HG03575 (cell line): ENCODE results near the gene TBX10.

Experiments
- ATAC-seq: cut with Tn5 transposase; IDR thresholded peaks from one replicate; pipeline ENCODE4 v1.9.1; 2021; ENCODE audit not compliant: unreplicated experiment, insufficient number of reproducible peaks, low FRiP score; ENCODE audit errors: extremely low read depth

Gene TBX10

DNA sequence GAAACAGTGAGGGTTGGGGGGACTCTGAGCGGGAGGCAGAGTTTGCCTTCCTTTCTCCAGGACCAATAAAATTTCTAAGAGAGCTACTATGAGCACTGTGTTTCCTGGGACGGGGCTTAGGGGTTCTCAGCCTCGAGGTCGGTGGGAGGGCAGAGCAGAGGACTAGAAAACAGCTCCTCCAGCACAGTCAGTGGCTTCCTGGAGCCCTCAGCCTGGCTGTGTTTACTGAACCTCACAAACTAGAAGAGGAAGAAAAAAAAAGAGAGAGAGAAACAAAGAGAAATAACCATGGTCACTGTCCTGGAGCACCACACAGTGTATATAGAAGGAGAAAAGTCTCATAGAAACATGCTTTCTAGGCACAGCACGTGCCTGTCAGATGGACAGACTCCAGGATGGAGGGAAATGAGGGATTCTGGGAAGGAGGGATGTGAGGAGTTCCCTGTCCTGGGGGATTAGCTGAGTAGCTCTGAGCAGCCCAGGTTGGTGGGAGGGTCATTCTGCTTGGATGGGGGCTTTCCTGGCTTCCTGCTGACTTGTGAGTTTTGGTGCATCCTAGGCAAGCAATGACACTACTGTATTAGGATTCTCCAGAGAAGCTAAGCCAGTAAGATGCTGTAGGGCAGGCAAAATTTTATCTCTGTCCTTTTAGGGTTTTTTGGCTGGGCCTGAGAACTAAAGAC lies 52.9 kb downstream of the TBX10 start:
- ATAC-seq = no peak

DNA sequence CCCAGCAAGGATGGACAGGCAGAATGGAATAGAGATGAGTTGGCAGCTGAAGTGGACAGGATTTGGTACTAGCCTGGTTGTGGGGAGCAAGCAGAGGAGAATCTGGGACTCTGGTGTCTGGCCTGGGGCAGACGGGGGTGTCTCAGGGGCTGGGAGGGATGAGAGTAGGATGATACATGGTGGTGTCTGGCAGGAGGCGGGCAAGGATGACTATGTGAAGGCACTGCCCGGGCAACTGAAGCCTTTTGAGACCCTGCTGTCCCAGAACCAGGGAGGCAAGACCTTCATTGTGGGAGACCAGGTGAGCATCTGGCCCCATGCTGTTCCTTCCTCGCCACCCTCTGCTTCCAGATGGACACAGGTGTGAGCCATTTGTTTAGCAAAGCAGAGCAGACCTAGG lies 53.7 kb downstream of the TBX10 start:
- no peak for ATAC-seq

DNA sequence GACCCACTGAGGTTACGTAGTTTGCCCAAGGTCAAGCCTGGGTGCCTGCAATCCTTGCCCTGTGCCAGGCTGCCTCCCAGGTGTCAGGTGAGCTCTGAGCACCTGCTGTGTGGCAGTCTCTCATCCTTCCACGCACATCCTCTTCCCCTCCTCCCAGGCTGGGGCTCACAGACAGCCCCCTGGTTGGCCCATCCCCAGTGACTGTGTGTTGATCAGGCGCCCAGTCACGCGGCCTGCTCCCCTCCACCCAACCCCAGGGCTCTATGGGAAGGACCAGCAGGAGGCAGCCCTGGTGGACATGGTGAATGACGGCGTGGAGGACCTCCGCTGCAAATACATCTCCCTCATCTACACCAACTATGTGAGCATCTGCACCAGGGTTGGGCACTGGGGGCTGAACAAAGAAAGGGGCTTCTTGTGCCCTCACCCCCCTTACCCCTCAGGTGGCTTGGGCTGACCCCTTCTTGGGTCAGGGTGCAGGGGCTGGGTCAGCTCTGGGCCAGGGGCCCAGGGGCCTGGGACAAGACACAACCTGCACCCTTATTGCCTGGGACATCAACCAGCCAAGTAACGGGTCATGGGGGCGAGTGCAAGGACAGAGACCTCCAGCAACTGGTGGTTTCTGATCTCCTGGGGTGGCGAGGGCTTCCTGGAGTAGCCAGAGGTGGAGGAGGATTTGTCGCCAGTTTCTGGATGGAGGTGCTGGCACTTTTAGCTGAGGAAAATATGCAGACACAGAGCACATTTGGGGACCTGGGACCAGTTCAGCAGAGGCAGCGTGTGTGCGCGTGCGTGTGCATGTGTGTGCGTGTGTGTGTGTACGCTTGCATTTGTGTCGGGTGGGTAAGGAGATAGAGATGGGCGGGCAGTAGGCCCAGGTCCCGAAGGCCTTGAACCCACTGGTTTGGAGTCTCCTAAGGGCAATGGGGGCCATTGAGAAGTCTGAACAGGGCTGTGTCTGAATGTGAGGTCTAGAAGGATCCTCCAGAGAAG lies 54.4 kb downstream of the TBX10 start:
- no peak for ATAC-seq

DNA sequence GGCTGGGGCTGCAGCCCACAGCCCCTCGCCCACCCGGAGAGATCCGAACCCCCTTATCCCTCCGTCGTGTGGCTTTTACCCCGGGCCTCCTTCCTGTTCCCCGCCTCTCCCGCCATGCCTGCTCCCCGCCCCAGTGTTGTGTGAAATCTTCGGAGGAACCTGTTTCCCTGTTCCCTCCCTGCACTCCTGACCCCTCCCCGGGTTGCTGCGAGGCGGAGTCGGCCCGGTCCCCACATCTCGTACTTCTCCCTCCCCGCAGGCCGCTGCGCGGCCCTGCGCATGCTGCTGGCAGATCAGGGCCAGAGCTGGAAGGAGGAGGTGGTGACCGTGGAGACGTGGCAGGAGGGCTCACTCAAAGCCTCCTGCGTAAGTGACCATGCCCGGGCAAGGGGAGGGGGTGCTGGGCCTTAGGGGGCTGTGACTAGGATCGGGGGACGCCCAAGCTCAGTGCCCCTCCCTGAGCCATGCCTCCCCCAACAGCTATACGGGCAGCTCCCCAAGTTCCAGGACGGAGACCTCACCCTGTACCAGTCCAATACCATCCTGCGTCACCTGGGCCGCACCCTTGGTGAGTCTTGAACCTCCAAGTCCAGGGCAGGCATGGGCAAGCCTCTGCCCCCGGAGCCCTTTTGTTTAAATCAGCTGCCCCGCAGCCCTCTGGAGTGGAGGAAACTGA lies 55.2 kb downstream of the TBX10 start:
- no peak for ATAC-seq

DNA sequence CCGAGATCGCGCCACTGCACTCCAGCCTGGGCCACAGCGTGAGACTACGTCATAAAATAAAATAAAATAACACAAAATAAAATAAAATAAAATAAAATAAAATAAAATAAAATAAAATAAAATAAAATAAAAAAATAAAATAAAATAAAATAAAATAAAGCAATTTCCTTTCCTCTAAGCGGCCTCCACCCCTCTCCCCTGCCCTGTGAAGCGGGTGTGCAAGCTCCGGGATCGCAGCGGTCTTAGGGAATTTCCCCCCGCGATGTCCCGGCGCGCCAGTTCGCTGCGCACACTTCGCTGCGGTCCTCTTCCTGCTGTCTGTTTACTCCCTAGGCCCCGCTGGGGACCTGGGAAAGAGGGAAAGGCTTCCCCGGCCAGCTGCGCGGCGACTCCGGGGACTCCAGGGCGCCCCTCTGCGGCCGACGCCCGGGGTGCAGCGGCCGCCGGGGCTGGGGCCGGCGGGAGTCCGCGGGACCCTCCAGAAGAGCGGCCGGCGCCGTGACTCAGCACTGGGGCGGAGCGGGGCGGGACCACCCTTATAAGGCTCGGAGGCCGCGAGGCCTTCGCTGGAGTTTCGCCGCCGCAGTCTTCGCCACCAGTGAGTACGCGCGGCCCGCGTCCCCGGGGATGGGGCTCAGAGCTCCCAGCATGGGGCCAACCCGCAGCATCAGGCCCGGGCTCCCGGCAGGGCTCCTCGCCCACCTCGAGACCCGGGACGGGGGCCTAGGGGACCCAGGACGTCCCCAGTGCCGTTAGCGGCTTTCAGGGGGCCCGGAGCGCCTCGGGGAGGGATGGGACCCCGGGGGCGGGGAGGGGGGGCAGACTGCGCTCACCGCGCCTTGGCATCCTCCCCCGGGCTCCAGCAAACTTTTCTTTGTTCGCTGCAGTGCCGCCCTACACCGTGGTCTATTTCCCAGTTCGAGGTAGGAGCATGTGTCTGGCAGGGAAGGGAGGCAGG lies 56.0 kb downstream of the TBX10 start, which contains the start of gene GSTP1:
TSS of gene GSTP1 (plus strand) at position 566 of the 958 bp plus-strand sequence. CDS start at position 598, 32 bp downstream.
- ATAC-seq = no peak

DNA sequence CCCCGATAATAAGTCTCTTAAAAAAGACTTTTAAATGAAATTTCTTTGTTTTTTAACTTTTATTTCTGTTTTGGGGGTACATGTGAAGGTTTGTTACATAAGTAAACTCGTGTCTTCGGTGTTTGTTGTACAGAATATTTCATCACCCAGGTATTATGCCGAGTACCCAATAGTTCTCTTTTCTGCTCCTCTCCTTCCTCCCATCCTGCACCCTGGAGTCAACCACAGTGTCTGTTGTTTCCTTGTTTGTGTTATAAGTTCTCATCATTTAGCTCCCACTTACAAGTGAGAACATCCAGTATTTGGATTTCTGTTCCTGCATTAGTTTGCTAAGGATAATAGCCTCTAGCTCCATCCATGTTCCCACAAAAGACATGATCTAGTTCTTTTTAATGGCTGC lies 57.6 kb downstream of the TBX10 start:
- no peak for ATAC-seq

DNA sequence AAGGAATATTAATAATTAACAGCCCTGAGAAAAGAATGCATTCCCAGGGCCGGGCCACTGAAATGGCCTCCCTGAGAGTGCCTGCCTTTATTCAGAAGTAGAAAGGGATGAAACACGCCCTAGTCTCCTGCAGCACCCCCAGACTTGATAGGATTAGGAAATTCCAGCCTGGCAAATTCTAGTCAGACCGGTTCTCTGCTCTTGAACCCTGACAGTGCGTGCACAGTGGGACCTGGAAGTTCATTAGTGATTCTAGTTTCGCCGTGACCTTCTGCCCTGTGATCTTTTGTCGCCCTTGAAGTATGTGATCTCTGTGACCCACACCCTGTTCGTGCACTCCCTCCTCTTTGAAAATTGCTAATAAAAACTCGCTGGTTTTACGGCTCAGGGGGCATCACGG lies 58.1 kb downstream of the TBX10 start:
- no peak for ATAC-seq
